Hematopoietic multipotent progenitor cell treated with erythropoietin and hydrocortisone succinate and interleukin-3 and kit ligand, for 15 days (in vitro differentiated cells): ENCODE data around the gene STK24.
"Not testable (repeated sequence)": the region's sequence is repeated elsewhere in the genome, so short reads cannot be mapped to it uniquely, and the experiment has no call there.

ENCODE experiments used
- DNase-seq: peaks from one replicate; pipeline ENCODE4 v3.0.0-alpha.2; 2015; ENCODE audit warnings: low spot score

Gene STK24

GRCh38 chr13:98582947-98583346, 6.0 kb upstream of the STK24 start:
- no peak for DNase-seq

- DNase-seq: no peak
Observed at GRCh38 chr13:98581971-98582702, 5.2 kb upstream of the STK24 start.

DNA sequence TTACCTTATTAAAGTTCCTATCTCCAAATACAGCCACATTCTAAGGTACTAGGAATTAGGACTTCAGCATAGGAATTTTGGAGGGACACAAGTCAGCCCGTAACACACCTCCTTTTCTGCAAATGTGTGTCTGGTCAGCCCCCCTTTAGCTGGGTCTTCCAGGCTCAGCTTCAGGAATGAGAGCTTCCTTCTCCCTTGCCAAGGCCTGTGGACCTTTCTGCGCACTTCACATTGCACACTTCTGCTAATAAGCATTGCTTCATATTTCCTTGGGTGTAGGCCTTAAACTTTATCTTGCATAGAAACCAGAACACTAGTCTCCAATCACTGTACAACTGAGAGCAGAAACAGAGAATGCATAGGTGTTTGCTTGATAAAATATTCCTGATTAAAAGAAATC, 4.5 kb upstream of the STK24 start:
- no peak for DNase-seq

GRCh38 chr13:98580420-98580819, 3.5 kb upstream of the STK24 start:
- no peak for DNase-seq

DNA sequence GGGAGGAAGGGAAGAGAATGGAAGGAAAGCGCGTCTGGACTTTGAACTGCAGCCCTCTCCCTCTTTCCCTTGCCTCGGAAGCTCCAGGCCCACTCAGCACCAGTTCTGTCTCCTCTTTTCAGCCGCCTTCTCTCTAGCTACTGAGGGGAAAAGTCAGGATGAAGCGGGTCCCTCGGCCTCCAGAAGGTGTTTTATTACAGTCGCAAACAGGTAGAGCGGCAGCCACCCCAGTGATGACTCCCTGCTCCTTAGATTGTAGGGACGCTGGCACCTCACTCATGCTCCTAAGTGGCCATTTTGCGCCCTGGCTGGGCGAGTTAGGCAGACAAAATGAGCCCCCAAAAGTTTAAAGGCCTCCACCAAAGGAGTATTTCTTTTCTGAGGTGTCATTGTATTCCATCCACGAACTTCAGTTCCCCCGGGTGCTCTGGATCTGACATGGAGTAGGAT, 954 bp upstream of the STK24 start:
- DNase-seq: no peak

GRCh38 chr13:98576200-98576945, 534 bp downstream of the STK24 start:
- DNase-seq: peak; percentile 54

GRCh38 chr13:98575904-98576199, 1.1 kb downstream of the STK24 start:
- DNase-seq: no peak

DNA sequence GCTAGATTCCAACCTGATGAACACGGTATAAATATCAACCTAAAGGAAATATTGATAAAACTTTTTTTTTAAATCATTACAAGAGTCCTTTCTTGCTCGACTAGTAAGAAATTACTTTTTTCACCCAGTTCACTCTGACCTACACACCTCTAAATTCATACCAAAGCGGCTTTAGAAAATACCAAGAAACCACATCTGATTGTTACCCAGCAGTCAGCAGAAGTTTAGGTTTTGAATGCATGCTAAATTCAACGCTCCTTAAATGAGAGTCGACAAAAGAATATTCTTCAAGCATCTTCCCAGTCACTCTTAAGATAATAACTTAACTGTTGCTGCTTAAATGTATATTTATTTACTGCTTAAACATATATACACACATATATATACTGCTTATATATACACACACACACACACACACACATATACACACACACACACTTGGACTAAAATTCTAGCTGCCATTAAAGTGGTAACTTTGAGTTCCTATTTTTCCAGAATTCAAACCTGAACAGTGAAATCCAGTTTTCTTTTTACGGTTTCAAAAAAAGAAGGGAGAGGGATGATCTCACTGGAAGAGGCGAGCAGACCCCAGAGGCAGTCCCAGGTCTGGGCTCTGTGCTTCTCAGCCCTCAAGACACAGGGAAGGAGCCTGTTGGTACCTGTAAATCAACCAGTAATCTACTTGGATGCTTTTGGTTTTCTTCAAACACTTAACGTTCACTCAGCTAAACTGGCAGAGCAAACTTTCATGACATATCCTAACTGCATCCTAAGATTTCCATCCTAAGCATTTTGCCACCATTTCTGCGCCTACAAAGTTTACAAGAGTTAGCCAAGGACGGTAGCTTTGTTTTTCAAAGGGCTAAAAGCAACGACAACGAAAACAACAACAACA, 1.7 kb downstream of the STK24 start:
- DNase-seq: peak; percentile 34

DNA sequence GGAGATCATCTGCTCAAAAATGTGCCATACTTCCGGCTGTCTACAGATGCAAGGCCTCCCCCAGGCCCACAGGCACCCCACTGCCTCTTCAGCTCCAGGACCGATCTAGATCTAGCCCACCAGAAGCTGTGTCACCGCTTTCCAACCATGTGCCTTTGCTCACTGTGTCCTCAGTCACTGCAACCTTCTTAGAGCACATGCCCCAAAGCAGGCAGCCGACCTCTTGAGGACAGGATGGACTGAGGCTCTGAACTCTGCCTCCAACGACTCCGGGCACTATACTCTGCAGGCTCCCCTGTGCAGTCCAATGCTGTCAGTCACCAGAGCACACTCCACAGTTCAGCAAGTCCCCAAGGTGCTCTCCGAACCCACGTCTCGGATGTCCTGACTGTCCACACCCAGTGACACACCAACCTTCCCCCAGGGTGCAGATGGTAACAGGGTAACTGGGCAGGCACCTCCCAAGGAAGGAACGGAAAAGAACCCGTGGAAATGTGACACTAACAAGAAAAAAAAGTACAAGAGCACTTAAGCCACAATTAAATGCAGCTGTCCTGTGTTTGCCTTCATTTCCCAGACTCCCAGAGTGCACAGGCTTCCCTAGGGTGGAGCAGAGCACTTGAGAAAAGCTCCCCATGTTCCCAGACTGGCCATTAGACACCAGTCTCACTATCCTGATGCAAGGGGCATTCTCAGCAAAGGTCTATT, 4.8 kb downstream of the STK24 start:
- DNase-seq: no peak

DNA sequence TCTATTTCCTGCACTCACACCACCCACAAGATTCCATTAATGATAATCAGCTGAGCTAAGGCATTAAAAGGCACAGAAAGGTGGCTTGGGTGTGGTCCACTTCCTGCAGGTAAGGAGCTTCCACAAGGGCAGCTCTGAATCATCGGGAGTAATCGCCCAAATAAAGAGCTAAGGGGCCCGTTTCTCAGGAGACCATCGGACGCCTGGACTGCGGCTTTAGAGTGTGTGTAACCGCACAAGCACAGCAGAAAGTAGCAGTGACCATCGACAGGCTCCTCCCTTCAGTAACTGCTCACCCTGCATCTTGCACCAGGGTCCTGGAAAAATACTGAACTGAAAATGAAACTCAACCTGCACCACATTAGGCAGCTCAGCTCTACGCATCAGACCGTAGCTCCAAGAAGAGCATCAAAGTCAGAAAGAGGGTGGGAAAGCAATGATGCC, 6.0 kb downstream of the STK24 start:
- no peak for DNase-seq

DNA sequence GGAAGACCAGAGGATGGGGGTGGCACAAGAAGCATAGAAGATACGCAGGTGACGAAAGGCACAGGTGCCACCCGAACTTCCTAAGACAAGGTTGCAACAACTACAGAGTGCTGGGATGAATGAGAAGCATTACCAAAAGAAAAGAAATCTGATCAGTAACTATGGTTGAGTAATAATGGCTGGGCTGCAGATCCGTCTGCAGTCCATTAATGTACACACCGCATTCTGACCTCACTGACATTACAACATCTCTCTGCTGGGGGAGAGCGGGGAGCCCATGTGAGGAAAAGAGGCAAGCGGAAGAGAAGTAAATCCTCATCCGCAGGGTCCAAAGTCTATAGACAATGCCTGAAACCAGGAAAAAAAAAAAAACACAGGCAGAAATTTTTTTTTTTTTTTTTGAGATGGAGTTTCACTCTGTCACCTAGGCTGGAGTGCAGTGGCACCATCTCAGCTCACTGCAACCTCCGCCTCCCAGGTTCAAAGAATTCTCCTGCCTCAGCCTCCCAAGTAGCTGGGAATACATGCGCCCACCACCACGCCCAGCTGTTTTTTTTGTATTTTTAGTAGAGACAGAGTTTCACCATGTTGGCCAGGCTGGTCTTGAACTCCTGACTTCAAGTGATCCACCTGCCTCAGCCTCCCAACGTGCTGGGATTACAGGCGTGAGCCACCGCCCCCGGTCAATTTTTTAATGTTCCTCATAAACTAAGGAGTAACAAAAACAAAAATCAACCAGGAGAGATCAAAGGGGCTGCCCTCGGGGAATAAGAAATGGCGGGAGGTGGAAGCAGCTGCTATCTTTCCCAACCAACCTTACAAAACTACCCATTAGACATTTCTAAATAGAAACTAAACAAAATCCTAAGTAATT, 7.2 kb downstream of the STK24 start:
- DNase-seq: not testable (repeated sequence)

GRCh38 chr13:98568918-98569317, 8.0 kb downstream of the STK24 start:
- DNase-seq: no peak

GRCh38 chr13:98567140-98567539, 9.8 kb downstream of the STK24 start:
- DNase-seq: no peak

GRCh38 chr13:98565726-98566565, 11.0 kb downstream of the STK24 start:
- DNase-seq: no peak

- DNase-seq: no peak
Observed at GRCh38 chr13:98564204-98564603, 12.7 kb downstream of the STK24 start.

GRCh38 chr13:98563071-98563470, 13.8 kb downstream of the STK24 start:
- DNase-seq: no peak

DNA sequence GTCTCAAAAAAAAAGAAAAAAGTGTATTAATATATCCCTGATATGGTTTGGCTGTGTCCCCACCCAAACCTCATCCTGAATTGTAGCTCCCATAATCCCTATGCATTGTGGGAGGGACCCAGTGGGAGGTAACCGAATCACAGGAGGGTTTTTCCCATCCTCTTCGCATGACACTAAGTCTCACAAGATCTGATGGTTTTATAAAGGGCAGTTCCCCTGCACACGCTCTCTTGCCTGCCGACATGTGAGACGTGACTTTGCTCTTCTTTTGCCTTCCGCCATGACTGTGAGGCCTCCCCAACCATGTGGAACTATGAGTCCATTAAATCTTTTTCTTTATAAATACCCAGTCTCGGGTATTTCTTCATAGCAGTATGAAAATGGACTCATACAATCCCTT, 17.7 kb downstream of the STK24 start:
- DNase-seq: no peak

GRCh38 chr13:98557937-98558792, 18.7 kb downstream of the STK24 start:
- no peak for DNase-seq

DNA sequence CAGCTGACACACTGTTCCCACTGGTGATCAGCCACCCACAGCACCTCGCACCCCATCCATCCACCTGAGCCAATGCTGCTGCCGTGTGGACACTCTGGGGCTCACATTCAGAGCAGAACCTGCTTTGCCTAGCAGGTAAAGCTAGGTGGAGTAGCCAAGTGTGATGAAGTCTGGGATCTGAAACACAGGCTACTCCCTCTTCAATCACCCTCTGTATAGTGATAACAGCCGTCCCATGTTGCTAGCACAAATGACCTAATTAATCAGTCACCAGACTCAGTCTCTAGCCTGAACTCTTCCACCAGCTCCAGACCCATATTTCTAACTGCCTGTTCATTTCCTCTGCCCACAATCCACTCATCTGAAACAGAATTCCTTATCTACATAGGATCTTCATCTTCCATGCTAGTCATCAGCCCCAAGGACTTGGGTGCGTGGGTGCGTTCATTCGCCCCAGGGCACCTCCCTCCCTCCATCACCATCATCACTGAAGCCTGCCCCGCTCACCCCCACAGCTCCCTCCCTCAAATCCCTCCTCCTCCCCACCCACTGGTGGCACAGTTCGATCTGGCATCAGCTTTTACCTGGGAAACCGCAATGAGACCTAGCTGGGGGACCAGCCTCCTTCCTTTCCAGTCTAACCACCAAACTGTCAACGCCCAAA, 19.8 kb downstream of the STK24 start:
- peak; percentile 68 for DNase-seq
